ENCODE data around the gene GPR27. TPM values are rescaled to one million over a fixed set of nuclear protein-coding genes. Genes with fewer than 3 reads are reported as not detected.

Gene GPR27
- total RNA-seq, 1 experiment from 2014 or later = 15.5 TPM

DNA sequence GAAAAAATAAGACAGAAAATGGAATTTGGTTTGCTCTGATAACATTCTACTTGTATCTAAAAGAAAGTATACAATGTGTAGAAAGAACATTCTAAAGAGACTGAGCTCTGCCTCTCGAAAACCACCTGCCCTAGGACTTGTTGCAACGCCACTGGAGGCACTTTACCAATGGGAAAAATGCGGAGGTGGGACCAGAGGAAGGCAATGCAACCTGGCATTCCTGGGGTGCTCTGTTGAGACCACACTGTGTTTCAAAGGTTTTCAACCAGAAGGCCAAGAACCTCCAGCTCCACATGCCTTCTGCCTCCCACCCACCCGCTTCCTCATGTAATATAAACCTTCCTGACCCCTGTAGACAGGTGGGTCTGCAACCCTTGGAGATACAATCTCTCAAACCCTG is 26.8 kb downstream of the GPR27 start:
- peaks cover 33 to 36% of the 10 kb centered on the region in 2 experiments for H3K4me1 Mint-ChIP-seq
- no peak overlapping the region for H4K8ac ChIP-seq (replicated peaks; ENCODE audit: insufficient read length, low read depth, low read length)
- no peak overlapping the region for H4K91ac ChIP-seq (ENCODE audit: insufficient read length, low read depth, low read length)
- no peak overlapping the region for H4K5ac ChIP-seq (ENCODE audit: insufficient read length, low read depth, low read length)
- H2BK5ac ChIP-seq (ENCODE audit: insufficient read length, low read length) = no peak overlapping the region
- no peak for TF ChIP-seq CTCF (conservative IDR thresholded peaks at IDR 0.05)
- H2BK20ac ChIP-seq (ENCODE audit: low read depth, low read length, poor library complexity, severe bottlenecking) = no peak overlapping the region
- H2BK15ac ChIP-seq (ENCODE audit: low read depth, low read length) = no peak overlapping the region
- H3K56ac ChIP-seq (ENCODE audit: insufficient read length, low read depth, low read length) = no peak overlapping the region
- H3K79me1 ChIP-seq (ENCODE audit: insufficient read depth, low read depth, low read length, poor library complexity, severe bottlenecking) = no peaks in the 10 kb centered on the region
- H3K9me3 Mint-ChIP-seq = no peaks in the 10 kb centered on the region
- no peaks in the 10 kb centered on the region for H3K36me3 Mint-ChIP-seq (ENCODE audit: insufficient read depth in 1 of 3, low read depth in 3 of 3)
- no CpG with 5 or more reads among the region's 4 CpGs for WGBS (ENCODE audit: extremely low coverage, insufficient read length, low lambda C conversion rate)
- H3K4me2 ChIP-seq (ENCODE audit: insufficient read depth, insufficient read length, low read length) = no peak overlapping the region
- H3K4me1 ChIP-seq (ENCODE audit: insufficient read depth, low read length) = peaks cover 4% of the 10 kb centered on the region; the same call in 1 of the 2 replicates
- H3K14ac ChIP-seq (ENCODE audit: insufficient read depth, low read length) = no peak overlapping the region
- no peak overlapping the region for H2AFZ ChIP-seq (ENCODE audit: low read length)
- H3T11ph ChIP-seq (ENCODE audit: low read length) = no peak overlapping the region
- no peak overlapping the region for H3K18ac ChIP-seq (ENCODE audit: insufficient read length, low read depth, low read length)
- peak overlapping the region; percentile 12 for H3K27ac ChIP-seq (ENCODE audit: insufficient read length, low read depth, low read length)
- H2BK120ac ChIP-seq (ENCODE audit: low read depth, low read length, poor library complexity, severe bottlenecking) = no peak overlapping the region
- no peak overlapping the region for H3K4ac ChIP-seq (ENCODE audit: low read depth, low read length)
- H2BK12ac ChIP-seq (ENCODE audit: insufficient read length, low read depth, low read length) = no peak overlapping the region
- H4K20me1 ChIP-seq (ENCODE audit: control insufficient read depth, insufficient read depth, insufficient read length) = no peaks in the 10 kb centered on the region
- peaks cover 12% of the 10 kb centered on the region; the same call in 1 of the 2 replicates for H3K27me3 ChIP-seq (ENCODE audit: insufficient read depth, low read length)
- peak overlapping the region in 1 of 3 experiments; percentile 75; a peak in 2 of 7 replicates for H3K27ac Mint-ChIP-seq
- peak overlapping the region in 1 of 2 experiments; percentile 36; a peak in 1 of 5 replicates for H3K4me3 Mint-ChIP-seq
- no peaks in the 10 kb centered on the region for H3K23me2 ChIP-seq (ENCODE audit: insufficient read length, low read depth, low read length, poor library complexity, severe bottlenecking)
- H3K23ac ChIP-seq (ENCODE audit: insufficient read length, low read depth, low read length) = no peak overlapping the region
- H3K9me3 ChIP-seq (ENCODE audit: control insufficient read depth, low read depth, low read length) = no peaks in the 10 kb centered on the region
- H3K27me3 Mint-ChIP-seq (ENCODE audit: low read depth) = peaks cover 38% of the 10 kb centered on the region
- no peak overlapping the region for H2AK5ac ChIP-seq (ENCODE audit: insufficient read length, low read length)
- no peak for DNase-seq
- H3K9ac ChIP-seq (ENCODE audit: extremely low read depth, insufficient read length, low read length) = no peak overlapping the region
- H3K79me2 ChIP-seq (ENCODE audit: insufficient read depth, low read length) = no peaks in the 10 kb centered on the region

Data from H9 (cell line).